ENCODE data around the gene CDYL. TPM values are rescaled to one million over a fixed set of nuclear protein-coding genes. Genes with fewer than 3 reads are reported as not detected.

CDYL gene
- total RNA-seq, 2 experiments from 2014 or later: 35.9 to 36.3 TPM

Other genes starting within 250 kb of the CDYL start
- 1 to 10 TPM in 1 of 2 experiments, under 1 TPM in 1; 0.94 to 1.2 TPM for gene RPP40, start 227.6 kb downstream of the CDYL start, total RNA-seq